GM18868 (cell line): ENCODE measurements around the gene EBNA1BP2.
"Not testable (repeated sequence)": the region's sequence is repeated elsewhere in the genome, so short reads cannot be mapped to it uniquely, and the experiment has no call there.

Experiments
- ATAC-seq: cut with Tn5 transposase; IDR thresholded peaks from one replicate; pipeline ENCODE4 v1.9.1; 2021; ENCODE audit warnings: mild to moderate bottlenecking, moderate library complexity; ENCODE audit not compliant: unreplicated experiment

Gene EBNA1BP2

DNA sequence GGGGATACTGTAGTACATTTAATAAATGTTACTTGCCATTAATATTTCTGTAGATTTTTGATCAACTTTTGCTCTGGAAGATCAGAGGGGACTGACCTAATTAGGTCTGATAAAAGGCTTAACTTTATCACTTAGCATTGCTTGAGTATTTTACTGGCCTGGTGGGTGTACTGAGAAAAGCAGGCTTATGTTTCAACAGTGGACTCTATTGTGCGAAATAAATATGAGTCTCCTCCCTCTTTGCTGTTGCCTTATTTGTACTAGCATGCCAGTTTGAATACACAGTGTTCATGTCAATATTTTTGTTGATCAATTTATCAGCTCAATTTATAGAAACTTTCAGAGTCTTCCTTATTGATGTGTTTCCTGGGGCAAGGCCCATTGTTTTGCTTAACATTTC lies 49.1 kb downstream of the EBNA1BP2 start:
- ATAC-seq, result no peak

DNA sequence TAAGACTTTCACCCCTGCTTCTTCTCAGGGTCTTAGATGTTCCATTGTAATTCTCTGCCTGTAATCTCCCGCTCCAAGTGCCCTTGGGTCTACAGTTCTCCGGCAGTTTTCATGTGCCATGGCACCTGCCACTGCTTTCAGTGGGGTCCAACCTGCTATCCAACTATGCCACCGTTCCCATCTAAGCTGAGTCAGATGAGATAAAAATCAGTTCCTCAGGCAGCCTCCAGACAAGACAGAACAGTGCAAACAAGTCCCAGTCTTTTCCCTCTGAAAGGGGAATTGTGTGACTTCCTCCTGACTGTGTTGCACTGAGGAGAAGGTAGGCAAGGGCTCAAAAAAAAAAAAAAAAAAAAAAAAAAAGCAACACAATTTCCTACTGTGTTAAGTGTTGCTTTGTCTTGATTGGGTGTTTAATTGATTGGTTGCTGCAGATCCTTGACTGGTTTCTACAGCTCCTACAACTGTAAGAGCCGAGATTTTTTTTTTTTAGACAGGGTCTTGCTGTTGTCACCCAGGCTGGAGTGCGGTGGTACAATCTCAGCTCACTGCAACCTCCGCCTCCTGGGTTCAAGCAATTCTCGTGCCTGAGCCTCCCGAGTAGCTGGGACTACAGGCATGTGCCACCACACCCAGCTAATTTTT lies 50.7 kb downstream of the EBNA1BP2 start:
- no peak for ATAC-seq

DNA sequence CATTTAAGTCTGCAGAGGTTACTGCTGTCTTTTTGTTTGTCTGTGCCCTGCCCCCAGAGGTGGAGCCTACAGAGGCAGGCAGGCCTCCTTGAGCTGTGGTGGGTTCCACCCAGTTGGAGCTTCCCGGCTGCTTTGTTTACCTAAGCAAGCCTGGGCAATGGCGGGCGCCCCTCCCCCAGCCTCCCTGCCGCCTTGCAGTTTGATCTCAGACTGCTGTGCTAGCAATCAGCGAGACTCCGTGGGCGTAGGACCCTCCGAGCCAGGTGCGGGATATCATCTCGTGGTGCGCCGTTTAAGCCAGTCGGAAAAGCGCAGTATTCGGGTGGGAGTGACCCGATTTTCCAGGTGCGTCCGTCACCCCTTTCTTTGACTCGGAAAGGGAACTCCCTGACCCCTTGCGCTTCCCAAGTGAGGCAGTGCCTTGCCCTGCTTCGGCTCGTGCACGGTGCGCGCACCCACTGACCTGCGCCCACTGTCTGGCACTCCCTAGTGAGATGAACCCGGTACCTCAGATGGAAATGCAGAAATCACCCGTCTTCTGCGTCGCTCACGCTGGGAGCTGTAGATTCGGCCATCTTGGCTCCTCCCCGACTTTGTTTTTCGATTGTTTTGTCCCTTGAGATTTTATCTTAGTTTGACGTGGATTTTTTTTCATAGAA lies 52.0 kb downstream of the EBNA1BP2 start:
- not testable (repeated sequence) for ATAC-seq
